ENCODE measurements around the gene NTM. TPM values are rescaled to one million over a fixed set of nuclear protein-coding genes. Genes with fewer than 3 reads are reported as not detected.

NTM gene
- total RNA-seq, 1 experiment from 2014 or later = not detected

DNA sequence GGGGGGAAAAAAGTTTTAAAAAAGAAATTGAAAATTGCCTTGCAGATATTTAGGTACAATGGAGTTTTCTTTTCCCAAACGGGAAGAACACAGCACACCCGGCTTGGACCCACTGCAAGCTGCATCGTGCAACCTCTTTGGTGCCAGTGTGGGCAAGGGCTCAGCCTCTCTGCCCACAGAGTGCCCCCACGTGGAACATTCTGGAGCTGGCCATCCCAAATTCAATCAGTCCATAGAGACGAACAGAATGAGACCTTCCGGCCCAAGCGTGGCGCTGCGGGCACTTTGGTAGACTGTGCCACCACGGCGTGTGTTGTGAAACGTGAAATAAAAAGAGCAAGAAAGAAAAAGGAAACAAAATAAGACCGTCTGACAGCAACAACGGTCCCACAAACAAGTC lies 964.9 kb downstream of the NTM start:
- no peak for DNase-seq (ENCODE audit: low read depth, low spot score)
- RAD21 ChIA-PET (ENCODE audit: low non-redundant PET in 1 of 2, low total read pairs in 2 of 2, uncharacterized antibody in 2 of 2, unreplicated experiment in 2 of 2) = no interaction called here
- Histone ChIP-seq H3K27me3 (ENCODE audit: insufficient read depth, low read length) (no peaks in the 10 kb centered on the region), H2AFZ (ENCODE audit: low read depth, low read length, poor library complexity, severe bottlenecking) (no peak overlapping the region), H4K20me1 (ENCODE audit: insufficient read depth) (no peaks in the 10 kb centered on the region), H3K9ac (ENCODE audit: low read length) (no peak overlapping the region), H3K4me2 (ENCODE audit: low read length) (no peak overlapping the region), H3K4me3 (replicated peaks in 1 of 2; ENCODE audit: low read depth in 1 of 2, low read length in 2 of 2) (no peak overlapping the region), H3K9me3 (ENCODE audit: control insufficient read depth in 1 of 2, insufficient read depth in 1 of 2, low read depth in 1 of 2, low read length in 2 of 2) (peaks cover 0 to 17% of the 10 kb centered on the region in 2 experiments; a peak in 2 of 4 replicates), H3K36me3 (ENCODE audit: control insufficient read depth in 1 of 2, insufficient read depth in 2 of 2, low read length in 2 of 2) (no peaks in the 10 kb centered on the region), H3K9me2 (ENCODE audit: insufficient read depth) (no peaks in the 10 kb centered on the region), H3K79me2 (ENCODE audit: insufficient read depth, low read length) (no peaks in the 10 kb centered on the region), H3K4me1 (ENCODE audit: control insufficient read depth in 1 of 2, insufficient read depth in 2 of 2, low read length in 2 of 2) (no peaks in the 10 kb centered on the region), H3K27ac (ENCODE audit: low read depth, low read length) (no peak overlapping the region)
- POLR2A ChIA-PET = no interaction called here
- CTCF ChIA-PET = no interaction called here
- no peak for ATAC-seq
- TF ChIP-seq ZNF274 (IDR thresholded peaks at IDR 0.05; ENCODE audit: low read depth, low read length) (no peak), EZH2phosphoT487 (IDR thresholded peaks at IDR 0.05; ENCODE audit: borderline replicate concordance) (no peak), JUND (IDR thresholded peaks at IDR 0.05) (no peak), ELF1 (IDR thresholded peaks at IDR 0.05; ENCODE audit: borderline replicate concordance, low read depth) (no peak), YY1 (IDR thresholded peaks at IDR 0.05; ENCODE audit: extremely low read depth, insufficient replicate concordance, low read depth, low read length) (no peak), FOSL1 (IDR thresholded peaks at IDR 0.05; ENCODE audit: low read depth) (no peak), CEBPB (IDR thresholded peaks at IDR 0.05; ENCODE audit: low read depth) (no peak), CBX3 (IDR thresholded peaks at IDR 0.05; ENCODE audit: low read depth) (no peak), ZFX (IDR thresholded peaks at IDR 0.05) (no peak), POLR2A (IDR thresholded peaks at IDR 0.05; ENCODE audit: borderline replicate concordance, extremely low read depth, insufficient read depth, insufficient read length) (no peak), SRF (IDR thresholded peaks at IDR 0.05; ENCODE audit: low read depth) (no peak), RAD21 (IDR thresholded peaks at IDR 0.05; ENCODE audit: low read depth) (no peak), SP1 (IDR thresholded peaks at IDR 0.05; ENCODE audit: low read depth) (no peak)
- TF ChIP-seq, protein P1, sequence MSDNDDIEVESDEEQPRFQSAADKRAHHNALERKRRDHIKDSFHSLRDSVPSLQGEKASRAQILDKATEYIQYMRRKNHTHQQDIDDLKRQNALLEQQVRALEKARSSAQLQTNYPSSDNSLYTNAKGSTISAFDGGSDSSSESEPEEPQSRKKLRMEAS (IDR thresholded peaks at IDR 0.05) = no peak
- TF ChIP-seq, protein P2, sequence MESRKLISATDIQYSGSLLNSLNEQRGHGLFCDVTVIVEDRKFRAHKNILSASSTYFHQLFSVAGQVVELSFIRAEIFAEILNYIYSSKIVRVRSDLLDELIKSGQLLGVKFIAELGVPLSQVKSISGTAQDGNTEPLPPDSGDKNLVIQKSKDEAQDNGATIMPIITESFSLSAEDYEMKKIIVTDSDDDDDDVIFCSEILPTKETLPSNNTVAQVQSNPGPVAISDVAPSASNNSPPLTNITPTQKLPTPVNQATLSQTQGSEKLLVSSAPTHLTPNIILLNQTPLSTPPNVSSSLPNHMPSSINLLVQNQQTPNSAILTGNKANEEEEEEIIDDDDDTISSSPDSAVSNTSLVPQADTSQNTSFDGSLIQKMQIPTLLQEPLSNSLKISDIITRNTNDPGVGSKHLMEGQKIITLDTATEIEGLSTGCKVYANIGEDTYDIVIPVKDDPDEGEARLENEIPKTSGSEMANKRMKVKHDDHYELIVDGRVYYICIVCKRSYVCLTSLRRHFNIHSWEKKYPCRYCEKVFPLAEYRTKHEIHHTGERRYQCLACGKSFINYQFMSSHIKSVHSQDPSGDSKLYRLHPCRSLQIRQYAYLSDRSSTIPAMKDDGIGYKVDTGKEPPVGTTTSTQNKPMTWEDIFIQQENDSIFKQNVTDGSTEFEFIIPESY (IDR thresholded peaks at IDR 0.05; ENCODE audit: extremely low read depth, insufficient replicate concordance, low read length) = no peak
- TF ChIP-seq, protein P3, sequence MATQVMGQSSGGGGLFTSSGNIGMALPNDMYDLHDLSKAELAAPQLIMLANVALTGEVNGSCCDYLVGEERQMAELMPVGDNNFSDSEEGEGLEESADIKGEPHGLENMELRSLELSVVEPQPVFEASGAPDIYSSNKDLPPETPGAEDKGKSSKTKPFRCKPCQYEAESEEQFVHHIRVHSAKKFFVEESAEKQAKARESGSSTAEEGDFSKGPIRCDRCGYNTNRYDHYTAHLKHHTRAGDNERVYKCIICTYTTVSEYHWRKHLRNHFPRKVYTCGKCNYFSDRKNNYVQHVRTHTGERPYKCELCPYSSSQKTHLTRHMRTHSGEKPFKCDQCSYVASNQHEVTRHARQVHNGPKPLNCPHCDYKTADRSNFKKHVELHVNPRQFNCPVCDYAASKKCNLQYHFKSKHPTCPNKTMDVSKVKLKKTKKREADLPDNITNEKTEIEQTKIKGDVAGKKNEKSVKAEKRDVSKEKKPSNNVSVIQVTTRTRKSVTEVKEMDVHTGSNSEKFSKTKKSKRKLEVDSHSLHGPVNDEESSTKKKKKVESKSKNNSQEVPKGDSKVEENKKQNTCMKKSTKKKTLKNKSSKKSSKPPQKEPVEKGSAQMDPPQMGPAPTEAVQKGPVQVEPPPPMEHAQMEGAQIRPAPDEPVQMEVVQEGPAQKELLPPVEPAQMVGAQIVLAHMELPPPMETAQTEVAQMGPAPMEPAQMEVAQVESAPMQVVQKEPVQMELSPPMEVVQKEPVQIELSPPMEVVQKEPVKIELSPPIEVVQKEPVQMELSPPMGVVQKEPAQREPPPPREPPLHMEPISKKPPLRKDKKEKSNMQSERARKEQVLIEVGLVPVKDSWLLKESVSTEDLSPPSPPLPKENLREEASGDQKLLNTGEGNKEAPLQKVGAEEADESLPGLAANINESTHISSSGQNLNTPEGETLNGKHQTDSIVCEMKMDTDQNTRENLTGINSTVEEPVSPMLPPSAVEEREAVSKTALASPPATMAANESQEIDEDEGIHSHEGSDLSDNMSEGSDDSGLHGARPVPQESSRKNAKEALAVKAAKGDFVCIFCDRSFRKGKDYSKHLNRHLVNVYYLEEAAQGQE (IDR thresholded peaks at IDR 0.05; ENCODE audit: low read depth) = no peak
- BruUV-seq (replicated peaks) = no TSS peak
- intact Hi-C loops (cut with micrococcal nuclease) = no loop called here

All from HCT116 (cell line).